Adrenal gland (tissue), 5 donors: ENCODE measurements around the gene TMEM120B.

Experiments
- CTCF ChIP-seq, 6 experiments: fragments of 450-650 bp in 4 of 6; fragments of 200-600 bp in 2 of 6; sonication (generic) in 1 of 6; IDR thresholded peaks; 1 replicate in 5 of 6; 2 replicates in 1 of 6; pipeline versions ENCODE4 v1.5.1 to v1.8.0; 2016 to 2021; ENCODE audit warnings: antibody characterized with exemption in 6 of 6, mild to moderate bottlenecking in 2 of 6, moderate library complexity in 1 of 6
- POLR2A ChIP-seq, 2 donors: fragments of 450-650 bp; IDR thresholded peaks; one replicate each; pipeline ENCODE4 v1.6.1; 2017; ENCODE audit warnings: antibody characterized with exemption in 2 of 2, mild to moderate bottlenecking in 2 of 2, moderate library complexity in 1 of 2
- donor health status: DM: no; HTN: no; CAD: no.

DNA sequence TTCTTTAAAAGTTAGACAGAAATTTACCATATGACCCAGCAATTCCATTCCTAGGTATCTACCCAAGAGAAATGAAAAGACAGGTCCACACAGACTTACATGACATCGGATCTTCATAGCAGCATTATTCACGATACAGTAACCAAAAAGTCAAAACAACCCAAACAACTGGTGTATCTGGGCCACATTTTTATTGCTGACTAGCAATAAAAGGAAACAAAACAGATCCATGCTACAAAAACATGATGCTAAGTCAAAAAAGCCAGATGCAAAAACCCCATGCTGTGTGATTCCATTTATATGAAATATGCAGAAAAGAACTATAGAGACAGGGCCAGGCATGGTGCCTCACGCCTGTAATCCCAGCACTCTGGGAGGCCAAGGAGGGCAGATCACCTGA, 12.9 kb downstream of the TMEM120B start:
- TF ChIP-seq POLR2A (IDR thresholded peaks at IDR 0.05) = no peak
- TF ChIP-seq CTCF (IDR thresholded peaks at IDR 0.05) = no peak
